NCI-H2107 (cell line): Measurements from ENCODE around the gene ADGRB3.
"Not testable (repeated sequence)": the region's sequence is repeated elsewhere in the genome, so short reads cannot be mapped to it uniquely, and the experiment has no call there.

ENCODE experiments used
- DNase-seq: peaks from one replicate; lab custom pipeline; 2025; lab: John Stamatoyannopoulos, UW

The ADGRB3 gene

DNA sequence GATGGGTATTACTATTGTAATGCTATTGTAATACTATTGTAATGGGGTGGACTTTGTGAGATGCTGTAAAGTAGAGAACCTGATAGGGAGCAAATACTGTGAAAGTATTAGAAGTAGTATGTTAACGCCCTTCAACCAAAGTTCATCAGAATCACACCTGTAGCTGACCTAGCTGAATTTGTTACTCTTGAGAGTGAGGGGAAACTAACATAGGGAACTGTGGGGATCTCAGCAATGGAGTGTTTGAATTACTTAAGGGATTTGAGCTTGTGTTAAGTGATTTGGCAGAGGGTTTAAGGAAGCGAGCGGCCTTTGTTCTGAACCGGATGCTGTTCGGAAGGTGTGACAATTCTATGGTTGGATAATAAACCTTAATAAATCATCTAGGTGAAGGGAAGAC lies 312.6 kb downstream of the ADGRB3 start:
- DNase-seq = no peak

DNA sequence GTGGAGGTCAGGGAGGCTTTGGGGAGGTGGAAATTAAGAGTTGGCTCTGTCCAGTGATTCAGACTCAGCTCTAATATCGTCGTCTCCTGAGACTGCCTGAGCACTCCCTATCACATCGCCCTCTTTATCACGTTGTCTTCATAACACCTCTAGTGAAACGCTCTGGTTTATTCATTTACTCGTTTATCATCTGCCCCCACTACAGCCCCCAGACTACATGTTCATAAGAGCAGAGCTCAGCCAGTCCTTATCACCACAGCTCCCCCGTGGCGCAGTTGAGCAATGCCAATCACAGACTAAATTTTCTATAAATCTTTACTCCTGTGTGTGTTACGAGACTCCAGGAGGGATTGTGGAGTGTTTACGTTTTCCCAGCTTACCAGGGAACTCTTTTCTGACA lies 316.2 kb downstream of the ADGRB3 start:
- no peak for DNase-seq

DNA sequence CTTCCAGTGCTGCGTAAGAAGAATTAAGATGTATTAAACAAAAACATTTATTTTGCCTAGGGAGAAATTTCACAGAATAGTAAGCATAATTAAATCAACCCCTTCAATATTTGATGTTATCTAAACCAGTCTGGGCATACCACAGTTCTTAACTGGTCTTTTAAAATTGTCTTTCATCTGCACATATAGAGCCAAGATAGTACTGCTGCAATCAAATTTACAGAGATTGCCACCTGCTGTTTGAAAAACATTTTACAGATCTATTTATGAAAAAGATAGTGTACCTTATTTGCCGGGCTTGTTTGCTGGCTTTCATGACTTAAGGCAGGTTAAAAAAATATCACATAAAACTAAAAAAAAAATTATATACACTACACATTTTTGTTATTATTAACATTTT lies 323.2 kb downstream of the ADGRB3 start:
- DNase-seq = no peak

DNA sequence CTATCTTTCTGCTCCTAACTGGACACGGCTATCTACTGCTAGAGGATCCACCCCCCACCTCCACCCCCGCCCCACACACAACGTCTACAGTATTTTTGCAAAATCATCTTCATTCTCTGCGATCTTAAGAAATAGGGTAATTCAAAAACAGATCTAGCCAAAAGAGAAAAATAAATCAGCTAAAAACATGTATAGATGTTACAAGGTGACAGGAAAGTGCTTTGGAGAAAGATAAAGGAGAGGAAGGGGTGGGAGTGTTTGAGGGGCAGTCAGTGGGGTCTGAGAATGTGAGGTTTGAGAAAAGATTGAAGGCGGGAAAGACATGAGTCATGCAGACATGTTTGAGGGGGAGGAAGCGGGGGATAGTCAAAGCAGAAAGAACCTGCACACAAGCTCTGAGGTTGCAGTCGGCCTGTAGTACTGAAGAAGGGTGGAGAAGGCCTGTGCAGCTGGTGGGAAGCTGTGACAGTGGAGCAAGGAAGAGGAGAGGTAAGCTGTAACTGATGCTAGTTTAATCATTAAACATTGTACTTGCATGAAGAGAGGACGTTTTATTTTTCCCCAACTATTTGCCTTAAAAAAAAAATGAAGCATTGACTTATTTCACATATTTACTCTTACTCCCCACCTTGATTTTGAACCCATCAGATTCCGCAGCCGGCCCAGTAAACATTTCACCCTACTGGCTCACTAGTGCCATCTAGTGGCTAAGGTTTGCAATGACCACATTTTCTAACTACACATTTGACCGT lies 332.6 kb downstream of the ADGRB3 start:
- DNase-seq = peak; percentile 62

- DNase-seq = no peak
These were observed 333.2 kb downstream of the ADGRB3 start for GRCh38 chr6:68968301-68968649.

GRCh38 chr6:68973066-68973465 lies 338.0 kb downstream of the ADGRB3 start:
- no peak for DNase-seq

- DNase-seq = peak; percentile 21
These were observed 340.0 kb downstream of the ADGRB3 start for GRCh38 chr6:68975064-68975463.

- no peak for DNase-seq
These were observed 340.7 kb downstream of the ADGRB3 start for GRCh38 chr6:68975816-68976215.

DNA sequence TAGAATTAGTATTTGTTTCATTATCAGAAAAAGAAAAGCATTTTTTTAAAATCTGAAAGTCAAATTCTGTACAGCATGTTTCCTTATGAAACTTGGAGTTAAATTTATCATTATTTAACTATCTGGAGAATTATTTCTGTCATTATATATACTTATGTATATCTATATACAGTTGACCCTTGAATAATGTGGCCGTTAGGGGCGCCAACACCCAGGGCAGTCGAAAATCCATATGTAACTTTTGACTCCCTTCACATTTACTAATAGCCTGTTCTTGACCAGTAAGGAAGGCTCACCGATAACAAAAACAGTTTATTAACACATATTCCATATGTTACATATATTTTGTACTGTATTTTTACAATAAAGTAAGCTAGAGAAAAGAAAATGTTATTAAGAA lies 341.2 kb downstream of the ADGRB3 start:
- no peak for DNase-seq

DNA sequence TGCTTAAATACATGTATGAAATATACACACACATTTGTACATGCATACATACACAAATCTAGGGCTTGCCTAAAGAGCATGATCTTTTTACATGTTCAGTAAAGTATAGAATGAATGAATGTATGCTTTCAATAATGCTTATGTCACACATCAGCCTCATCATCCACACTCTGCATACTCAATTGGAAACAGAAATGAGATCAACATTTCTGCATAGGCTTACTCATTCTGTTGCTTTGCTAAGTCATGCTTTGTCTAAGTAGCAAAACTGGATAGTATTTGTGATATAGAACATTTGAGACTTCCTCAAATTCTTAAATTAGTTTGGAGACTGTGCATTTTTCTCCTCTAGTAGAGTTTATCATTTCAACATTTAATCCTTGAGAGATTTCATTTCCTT lies 343.3 kb downstream of the ADGRB3 start:
- no peak for DNase-seq

- not testable (repeated sequence) for DNase-seq
These were observed 346.6 kb downstream of the ADGRB3 start for GRCh38 chr6:68981668-68982067.

GRCh38 chr6:68988698-68989097 lies 353.6 kb downstream of the ADGRB3 start:
- DNase-seq = no peak

DNA sequence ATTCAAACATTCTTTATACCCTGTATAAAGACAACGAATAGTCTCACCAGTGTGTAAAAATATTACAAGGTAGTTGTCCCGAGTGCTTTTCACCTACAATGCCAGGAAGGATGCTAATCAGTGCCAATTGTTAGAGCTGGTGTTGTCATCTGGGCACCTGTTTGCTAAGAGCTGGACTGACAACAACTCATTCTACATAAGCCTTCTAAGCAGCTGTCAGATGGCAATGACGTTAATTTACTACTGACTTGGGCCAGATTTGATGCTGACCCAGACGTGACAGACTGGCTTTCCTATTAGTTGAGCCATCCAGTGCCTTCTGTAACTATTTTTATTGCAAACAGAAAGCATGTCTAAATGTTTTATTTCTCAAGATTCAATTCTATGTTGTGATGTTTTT lies 355.2 kb downstream of the ADGRB3 start:
- DNase-seq = no peak

- no peak for DNase-seq
These were observed 358.8 kb downstream of the ADGRB3 start for GRCh38 chr6:68993911-68994310.

- DNase-seq = no peak
These were observed 359.4 kb downstream of the ADGRB3 start for GRCh38 chr6:68994521-68994920.

GRCh38 chr6:69005199-69005598 lies 370.1 kb downstream of the ADGRB3 start:
- no peak for DNase-seq

DNA sequence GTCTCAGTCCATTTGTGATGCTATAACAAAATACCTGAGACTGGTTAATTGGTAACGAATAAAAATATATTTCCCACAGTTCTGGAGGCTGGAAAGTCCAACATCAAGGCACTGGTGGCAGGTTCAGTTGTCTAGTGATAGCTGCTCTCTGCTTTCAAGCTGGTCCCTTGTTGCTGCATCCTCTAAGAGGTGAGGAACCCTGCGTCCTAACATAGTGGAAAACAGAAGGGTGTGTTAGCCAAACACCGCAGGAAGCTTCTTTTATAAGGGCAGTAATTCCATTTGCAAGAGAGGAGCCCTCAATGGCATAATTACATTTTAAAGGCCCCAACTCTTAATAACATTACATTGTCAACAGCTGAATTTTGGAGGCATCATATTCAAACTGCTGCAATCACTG lies 372.7 kb downstream of the ADGRB3 start:
- DNase-seq = no peak

GRCh38 chr6:69012211-69012610 lies 377.1 kb downstream of the ADGRB3 start:
- no peak for DNase-seq

DNA sequence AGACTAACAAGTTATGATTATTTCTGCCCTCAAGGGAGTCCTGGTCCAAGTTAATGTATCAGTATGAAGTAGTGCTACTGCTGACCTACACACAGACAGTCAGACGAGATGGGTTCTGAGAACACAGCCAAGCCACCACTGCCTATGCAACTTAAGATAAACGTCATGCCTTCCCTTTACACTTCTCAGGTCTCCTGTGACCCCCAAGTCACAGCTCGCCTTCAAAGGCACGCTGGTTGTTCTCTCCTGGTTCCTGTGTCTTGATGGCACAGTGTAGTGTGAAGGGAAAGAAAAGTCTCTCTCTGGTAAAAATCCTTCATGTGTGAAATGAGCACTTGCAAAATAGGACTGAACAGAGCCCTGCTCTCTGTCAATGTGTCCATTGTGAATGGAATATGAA lies 377.8 kb downstream of the ADGRB3 start:
- DNase-seq = no peak

GRCh38 chr6:69018906-69019305 lies 383.8 kb downstream of the ADGRB3 start:
- no peak for DNase-seq

GRCh38 chr6:69019832-69020231 lies 384.8 kb downstream of the ADGRB3 start:
- DNase-seq = no peak

DNA sequence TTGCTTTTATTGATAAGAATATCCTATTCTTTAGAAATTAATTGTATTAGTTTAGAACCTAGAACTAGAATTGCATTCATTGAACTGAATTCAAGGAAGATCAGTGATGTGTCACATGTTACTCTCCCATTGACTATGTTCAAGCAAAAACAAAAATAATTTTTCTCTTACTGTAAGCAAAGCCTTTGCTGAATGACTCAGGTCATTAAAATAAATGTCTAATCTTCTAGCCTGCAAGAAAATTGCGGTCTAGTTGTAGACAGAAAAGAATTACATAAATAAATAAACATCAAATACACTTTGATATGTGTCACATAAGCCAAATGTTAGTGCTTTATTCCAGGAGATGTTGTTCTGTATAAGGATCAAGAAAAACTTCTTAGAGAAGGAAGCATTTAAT lies 387.9 kb downstream of the ADGRB3 start:
- no peak for DNase-seq

DNA sequence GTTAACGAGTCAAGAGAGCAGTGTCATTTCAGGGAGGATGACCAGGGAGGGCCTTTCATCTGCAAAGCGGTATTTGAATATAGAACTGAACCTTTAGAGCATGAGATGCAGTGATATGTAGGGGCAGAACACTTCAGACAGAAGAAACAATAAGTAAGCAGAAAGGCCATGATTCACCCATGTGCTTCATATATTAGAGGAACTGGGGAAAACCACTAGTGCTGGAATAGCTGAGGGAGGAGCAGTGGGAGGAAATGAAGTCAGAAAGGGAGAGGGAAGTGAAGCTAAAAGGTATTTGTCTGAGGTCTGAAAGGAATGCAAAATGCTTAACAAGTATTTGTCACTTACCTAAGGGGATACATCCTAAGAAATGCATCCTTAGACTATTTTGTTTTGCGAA lies 391.2 kb downstream of the ADGRB3 start:
- no peak for DNase-seq

- no peak for DNase-seq
These were observed 391.6 kb downstream of the ADGRB3 start for GRCh38 chr6:69026715-69027114.

DNA sequence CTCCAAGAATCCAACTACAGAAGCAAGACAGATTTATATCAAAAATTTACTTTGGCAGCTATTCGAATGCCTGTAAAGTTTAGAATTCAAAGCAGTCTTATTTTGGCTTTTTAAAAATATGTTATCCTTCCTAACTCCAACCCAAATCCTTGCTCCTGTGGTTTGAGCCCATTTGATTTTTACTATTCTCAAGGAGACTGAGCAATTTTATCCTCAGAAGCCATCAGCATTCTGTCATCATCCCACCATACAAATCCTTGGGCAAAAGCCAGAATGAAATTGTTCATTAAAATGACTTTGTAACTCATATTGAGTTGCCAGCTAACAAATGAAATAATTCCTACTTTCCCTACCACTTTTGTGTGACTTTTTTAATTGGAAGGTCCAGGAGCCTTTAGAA lies 392.8 kb downstream of the ADGRB3 start:
- DNase-seq = no peak
